Activated naive CD8-positive, alpha-beta T cell treated with anti-CD3 and anti-CD28 coated beads, Interleukin-2, amount 50 U/mL, for 16 hours (primary cell): Measurements from ENCODE around the gene ODR4.
"Not testable (repeated sequence)": the region's sequence is repeated elsewhere in the genome, so short reads cannot be mapped to it uniquely, and the experiment has no call there.

Source experiments
- DNase-seq: peaks from one replicate; pipeline ENCODE4 v3.0.0-alpha.2; 2020; ENCODE audit warnings: low read depth, low spot score

The ODR4 gene

GRCh38 chr1:186421446-186421845 lies 45.8 kb downstream of the ODR4 start:
- DNase-seq: no peak

GRCh38 chr1:186424539-186424938 lies 48.9 kb downstream of the ODR4 start:
- DNase-seq: no peak

GRCh38 chr1:186426118-186426517 lies 50.5 kb downstream of the ODR4 start:
- no peak for DNase-seq

GRCh38 chr1:186429017-186429416 lies 53.4 kb downstream of the ODR4 start:
- no peak for DNase-seq

GRCh38 chr1:186435336-186435735 lies 59.7 kb downstream of the ODR4 start:
- DNase-seq: no peak

- no peak for DNase-seq
Observed at GRCh38 chr1:186438567-186438966, 62.9 kb downstream of the ODR4 start.

- DNase-seq: no peak
Observed at GRCh38 chr1:186440584-186440983, 64.9 kb downstream of the ODR4 start.

GRCh38 chr1:186442651-186443375 lies 67.2 kb downstream of the ODR4 start:
- no peak for DNase-seq

- no peak for DNase-seq
Observed at GRCh38 chr1:186443638-186444037, 68.0 kb downstream of the ODR4 start.

- DNase-seq: no peak
Observed at GRCh38 chr1:186446152-186446551, 70.5 kb downstream of the ODR4 start.

GRCh38 chr1:186454981-186455380 lies 79.3 kb downstream of the ODR4 start:
- no peak for DNase-seq

GRCh38 chr1:186456729-186457255 lies 81.2 kb downstream of the ODR4 start:
- DNase-seq: no peak

- DNase-seq: not testable (repeated sequence)
Observed at GRCh38 chr1:186459161-186459560, 83.5 kb downstream of the ODR4 start.

- DNase-seq: no peak
Observed at GRCh38 chr1:186461014-186461413, 85.4 kb downstream of the ODR4 start, which contains the start of gene PDC. TSS of gene PDC (minus strand) at chr1:186461114. CDS start at chr1:186449459, 11,655 bp downstream.

- no peak for DNase-seq
Observed at GRCh38 chr1:186463511-186463910, 87.9 kb downstream of the ODR4 start.

- DNase-seq: no peak
Observed at GRCh38 chr1:186463926-186464325, 88.3 kb downstream of the ODR4 start.

GRCh38 chr1:186465491-186465890 lies 89.9 kb downstream of the ODR4 start:
- DNase-seq: not testable (repeated sequence)

- DNase-seq: no peak
Observed at GRCh38 chr1:186465946-186466345, 90.3 kb downstream of the ODR4 start.
